Left lung (tissue), 10 donors: ENCODE results near the gene IFT20. TPM values are rescaled to one million over a fixed set of nuclear protein-coding genes. Genes with fewer than 3 reads are reported as not detected.
A peak's percentile ranks its signal among the peaks of the same experiment; 100 is the strongest.

ENCODE experiments used
- ATAC-seq: fragments of 200-7000 bp; cut with Tn5 transposase; one replicate; pipeline ENCODE4 v1.9.1; 2020; ENCODE audit warnings: moderate library complexity
- DNase-seq, 4 donors: peaks; one replicate each; pipeline ENCODE4 v3.0.0-alpha.2; 2013 to 2020
- H3K27ac ChIP-seq, 2 donors: fragments of 200-600 bp; sonication (generic) in 1 of 2; one replicate each; pipeline versions ENCODE4 v1.5.0 to v1.8.0; 2020 to 2021
- H3K27me3 ChIP-seq, 2 donors: fragments of 200-600 bp; sonication (generic) in 1 of 2; one replicate each; pipeline versions ENCODE4 v1.5.0 to v1.8.0; 2020 to 2021
- H3K36me3 ChIP-seq, 2 donors: fragments of 200-600 bp; sonication (generic) in 1 of 2; one replicate each; pipeline versions ENCODE4 v1.5.0 to v1.8.0; 2020 to 2021
- H3K4me1 ChIP-seq, 2 donors: fragments of 200-600 bp; one replicate each; pipeline ENCODE4 v1.8.0; 2021
- H3K4me3 ChIP-seq, 2 donors: fragments of 200-600 bp; sonication (generic) in 1 of 2; one replicate each; pipeline versions ENCODE4 v1.5.0 to v1.8.0; 2020 to 2021; ENCODE audit warnings: mild to moderate bottlenecking in 1 of 2
- H3K9me3 ChIP-seq, 2 donors: fragments of 200-600 bp; sonication (generic) in 1 of 2; one replicate each; pipeline versions ENCODE4 v1.5.0 to v1.8.0; 2020 to 2021
- CTCF ChIP-seq, 2 donors: fragments of 200-600 bp; sonication (generic) in 1 of 2; IDR thresholded peaks; one replicate each; pipeline versions ENCODE4 v1.5.0 to v1.8.0; 2021; ENCODE audit warnings: antibody characterized with exemption in 2 of 2
- intact Hi-C, 2 donors: fragments of 100-400 bp; cut with DNase I; formaldehyde crosslinking; loops; one replicate each; pipeline versions ENCODE4 v1.11.2 to v1.14.2; 2022
- polyA plus RNA-seq, 6 donors: library from polyadenylated mRNA; unstranded; fragments of 120-200 nt; gene quantifications; one replicate each; pipeline ENCODE4 v1.2.1, GENCODE V29; 2013; ENCODE audit not compliant: insufficient read length in 6 of 6
- total RNA-seq, 2 donors: library from RNA; stranded (reverse); fragmentation: NEBNext Ultra II Directional; extraction: Animal tissue kit (Norgen Biotek cat#: 25700); gene quantifications; one replicate each; pipeline ENCODE4 v1.2.1, GENCODE V29; 2021
- donor health status: DM: no; HTN: yes; CAD: no.
- donor health status: DM: no; HTN: no; CAD: no.

Gene IFT20
- total and polyA plus RNA-seq, 8 donors = 27.6 to 60.4 (median 54.2) TPM

- DNase-seq (no peak), ATAC-seq (no peak)
- TF ChIP-seq CTCF (IDR thresholded peaks at IDR 0.05) = no peak
- intact Hi-C loops = no loop called here
- no peak overlapping the region for H3K4me3 ChIP-seq
- H3K27me3 ChIP-seq = no peaks in the 10 kb centered on the region
- H3K27ac ChIP-seq = peak overlapping the region in 1 of 2 donors; percentile 19
- no peaks in the 10 kb centered on the region for H3K9me3 ChIP-seq
- H3K36me3 ChIP-seq = peaks cover 0 to 100% of the 10 kb centered on the region in 2 donors
- peaks cover 0 to 14% of the 10 kb centered on the region in 2 donors for H3K4me1 ChIP-seq
Observed at GRCh38 chr17:28346199-28346580, 10.9 kb upstream of the IFT20 start.

GRCh38 chr17:28345419-28346198 is 10.3 kb upstream of the IFT20 start:
- H3K27ac ChIP-seq = peak overlapping the region; percentile 26 to 33
- no peaks in the 10 kb centered on the region for H3K27me3 ChIP-seq
- no peaks in the 10 kb centered on the region for H3K9me3 ChIP-seq
- H3K4me1 ChIP-seq = peaks cover 0 to 16% of the 10 kb centered on the region in 2 donors
- ATAC-seq (peak; percentile 58), DNase-seq (no peak)
- no peak for TF ChIP-seq CTCF (IDR thresholded peaks at IDR 0.05)
- intact Hi-C loops = no loop called here
- H3K4me3 ChIP-seq = no peak overlapping the region
- H3K36me3 ChIP-seq = peaks cover 0 to 100% of the 10 kb centered on the region in 2 donors

GRCh38 chr17:28344435-28344901 is 9.2 kb upstream of the IFT20 start:
- H3K4me1 ChIP-seq = peaks cover 0 to 27% of the 10 kb centered on the region in 2 donors
- H3K27me3 ChIP-seq = no peaks in the 10 kb centered on the region
- no peak for DNase-seq
- H3K36me3 ChIP-seq = peaks cover 0 to 100% of the 10 kb centered on the region in 2 donors
- intact Hi-C loops = no loop called here
- no peaks in the 10 kb centered on the region for H3K9me3 ChIP-seq
- ATAC-seq = no peak
- no peak for TF ChIP-seq CTCF (IDR thresholded peaks at IDR 0.05)
- no peak overlapping the region for H3K27ac ChIP-seq
- no peak overlapping the region for H3K4me3 ChIP-seq

- intact Hi-C loops = no loop called here
- Histone ChIP-seq H3K36me3 (peaks cover 0 to 98% of the 10 kb centered on the region in 2 donors), H3K4me3 (no peak overlapping the region), H3K27ac (no peak overlapping the region), H3K9me3 (no peaks in the 10 kb centered on the region), H3K4me1 (peaks cover 0 to 30% of the 10 kb centered on the region in 2 donors), H3K27me3 (no peaks in the 10 kb centered on the region)
- DNase-seq (no peak), ATAC-seq (no peak)
- TF ChIP-seq CTCF (IDR thresholded peaks at IDR 0.05) = no peak
Observed at GRCh38 chr17:28344011-28344410, 8.7 kb upstream of the IFT20 start.

- TF ChIP-seq CTCF (IDR thresholded peaks at IDR 0.05) = no peak
- peaks cover 0 to 35% of the 10 kb centered on the region in 2 donors for H3K4me1 ChIP-seq
- no peak overlapping the region for H3K27ac ChIP-seq
- DNase-seq (no peak), ATAC-seq (no peak)
- intact Hi-C loops = no loop called here
- H3K36me3 ChIP-seq = peaks cover 0 to 93% of the 10 kb centered on the region in 2 donors
- no peaks in the 10 kb centered on the region for H3K9me3 ChIP-seq
- H3K27me3 ChIP-seq = no peaks in the 10 kb centered on the region
- H3K4me3 ChIP-seq = no peak overlapping the region
Observed at GRCh38 chr17:28343491-28343932, 8.2 kb upstream of the IFT20 start.
